ENCODE data around the gene RPGR.

The RPGR gene

DNA sequence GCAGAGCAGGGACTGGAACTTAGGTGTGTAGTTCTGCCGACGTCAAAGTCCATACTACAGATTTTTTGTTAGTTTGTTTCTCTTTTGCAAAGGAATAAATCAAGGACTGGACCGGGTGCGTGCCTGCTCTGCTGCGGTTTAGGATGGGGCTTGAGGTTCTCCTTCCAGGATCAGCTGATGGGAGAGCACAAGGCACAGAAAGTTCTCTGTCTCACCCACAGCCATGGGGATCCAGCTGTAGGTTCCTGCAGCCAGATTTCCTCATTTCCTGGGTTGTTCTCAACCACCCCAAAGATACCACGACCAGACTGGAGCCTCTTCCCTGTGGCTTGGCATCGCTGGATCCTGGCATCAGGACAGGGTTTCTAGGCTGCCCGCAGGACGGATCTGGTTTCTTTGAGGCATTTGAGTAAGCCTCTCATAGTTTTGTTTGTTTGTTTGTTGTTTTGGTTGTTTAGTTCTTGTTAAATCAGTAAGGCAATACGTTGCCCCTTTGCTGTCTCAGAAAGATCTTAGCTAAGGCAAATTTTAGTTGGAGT, 105.8 kb downstream of the RPGR start:
- no peaks in the 10 kb centered on the region for H3F3A ChIP-seq (ENCODE audit: insufficient read depth, low read length)
- no peak overlapping the region for H3K9ac ChIP-seq (ENCODE audit: low read length)
- TF ChIP-seq, protein P1, sequence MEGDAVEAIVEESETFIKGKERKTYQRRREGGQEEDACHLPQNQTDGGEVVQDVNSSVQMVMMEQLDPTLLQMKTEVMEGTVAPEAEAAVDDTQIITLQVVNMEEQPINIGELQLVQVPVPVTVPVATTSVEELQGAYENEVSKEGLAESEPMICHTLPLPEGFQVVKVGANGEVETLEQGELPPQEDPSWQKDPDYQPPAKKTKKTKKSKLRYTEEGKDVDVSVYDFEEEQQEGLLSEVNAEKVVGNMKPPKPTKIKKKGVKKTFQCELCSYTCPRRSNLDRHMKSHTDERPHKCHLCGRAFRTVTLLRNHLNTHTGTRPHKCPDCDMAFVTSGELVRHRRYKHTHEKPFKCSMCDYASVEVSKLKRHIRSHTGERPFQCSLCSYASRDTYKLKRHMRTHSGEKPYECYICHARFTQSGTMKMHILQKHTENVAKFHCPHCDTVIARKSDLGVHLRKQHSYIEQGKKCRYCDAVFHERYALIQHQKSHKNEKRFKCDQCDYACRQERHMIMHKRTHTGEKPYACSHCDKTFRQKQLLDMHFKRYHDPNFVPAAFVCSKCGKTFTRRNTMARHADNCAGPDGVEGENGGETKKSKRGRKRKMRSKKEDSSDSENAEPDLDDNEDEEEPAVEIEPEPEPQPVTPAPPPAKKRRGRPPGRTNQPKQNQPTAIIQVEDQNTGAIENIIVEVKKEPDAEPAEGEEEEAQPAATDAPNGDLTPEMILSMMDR (IDR thresholded peaks at IDR 0.05; ENCODE audit: low read length): no peak
- TF ChIP-seq EZH2 (IDR thresholded peaks at IDR 0.05; ENCODE audit: borderline replicate concordance, low read length): no peak
- H3K27me3 ChIP-seq (ENCODE audit: insufficient read depth, low read length): no peaks in the 10 kb centered on the region
- no peak overlapping the region for H3K27ac ChIP-seq (ENCODE audit: low read depth, low read length, poor library complexity, severe bottlenecking)
- H4K20me1 ChIP-seq (ENCODE audit: insufficient read depth, low read length): no peaks in the 10 kb centered on the region
- H2AFZ ChIP-seq (ENCODE audit: low read length): no peak overlapping the region
- no peaks in the 10 kb centered on the region for H3K9me2 ChIP-seq (ENCODE audit: low read depth, low read length)
- H3K4me2 ChIP-seq (ENCODE audit: low read length): no peak overlapping the region
- H3K9me3 ChIP-seq (ENCODE audit: low read length): no peaks in the 10 kb centered on the region
- no peaks in the 10 kb centered on the region for H3K79me2 ChIP-seq (ENCODE audit: insufficient read depth, low read length)
- H3K4me1 ChIP-seq (ENCODE audit: insufficient read depth, low read length, severe bottlenecking): no peaks in the 10 kb centered on the region
- H3K4me3 ChIP-seq (ENCODE audit: low read depth, low read length, poor library complexity, severe bottlenecking): no peak overlapping the region
- H3K36me3 ChIP-seq (ENCODE audit: insufficient read depth, low read length): no peaks in the 10 kb centered on the region

DNA sequence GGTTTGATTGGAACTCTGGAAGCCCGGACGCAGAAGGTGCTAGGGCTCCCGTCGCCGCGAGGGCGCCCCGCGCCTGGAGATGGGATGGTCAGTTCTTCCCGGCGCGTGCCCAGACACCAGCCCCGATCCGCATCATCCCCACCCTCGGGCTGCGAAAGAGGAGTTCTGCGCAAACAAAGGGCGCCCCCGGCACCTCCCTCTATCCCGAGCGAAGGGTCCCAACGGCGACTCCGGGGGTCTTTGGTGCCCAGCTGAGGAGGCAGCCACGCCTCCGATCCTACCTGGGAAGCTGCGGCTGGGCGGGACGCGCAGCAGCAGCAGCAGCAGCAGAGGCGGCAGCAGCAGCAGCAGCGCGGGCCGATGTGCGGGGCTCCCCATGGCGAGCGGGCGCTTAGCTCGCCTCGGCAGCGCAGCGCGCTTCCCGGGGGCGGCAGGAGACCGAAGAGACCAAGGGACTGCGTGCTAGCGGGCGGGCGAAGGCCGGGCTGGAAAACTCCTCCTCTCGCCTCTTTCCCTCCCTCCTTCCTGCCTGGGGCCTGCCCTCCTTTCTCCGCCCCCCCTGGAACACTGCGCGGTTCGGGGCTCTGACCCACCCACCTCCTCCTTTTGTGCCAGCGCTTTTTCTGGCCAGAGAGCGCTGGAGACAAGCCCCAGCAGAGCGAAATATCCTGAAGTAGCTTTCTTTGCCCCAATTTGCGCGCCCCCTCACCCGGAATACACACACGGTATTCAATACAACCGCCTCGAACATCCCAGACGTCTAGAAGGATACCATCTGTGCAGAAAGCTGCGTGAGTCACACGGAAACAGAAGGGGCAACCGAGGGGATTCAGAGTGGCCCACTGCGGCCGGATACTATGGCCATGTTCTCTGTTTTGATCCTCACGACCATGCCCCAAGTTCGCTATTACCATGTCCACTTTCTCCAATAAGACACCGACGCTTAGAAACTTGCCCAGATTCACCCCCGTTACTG, 106.6 kb downstream of the RPGR start, which contains the start of gene SRPX:
SRPX (minus strand) TSS at position 457 of the 976 bp plus-strand sequence; CDS start at position 378, 79 bp downstream.
- TF ChIP-seq, protein P1 (IDR thresholded peaks at IDR 0.05; ENCODE audit: low read length): no peak
- no peak for TF ChIP-seq EZH2 (IDR thresholded peaks at IDR 0.05; ENCODE audit: borderline replicate concordance, low read length)
- Histone ChIP-seq H3K9me3 (ENCODE audit: low read length) (no peaks in the 10 kb centered on the region), H3K27ac (ENCODE audit: low read depth, low read length, poor library complexity, severe bottlenecking) (no peak within 1 kb of the TSS), H3K9ac (ENCODE audit: low read length) (no peak within 1 kb of the TSS), H3K4me2 (ENCODE audit: low read length) (no peak within 1 kb of the TSS), H3K4me1 (ENCODE audit: insufficient read depth, low read length, severe bottlenecking) (no peaks in the 10 kb centered on the region), H3K36me3 (ENCODE audit: insufficient read depth, low read length) (no peaks in the 10 kb centered on the region), H3K27me3 (ENCODE audit: insufficient read depth, low read length) (no peaks in the 10 kb centered on the region), H3K4me3 (ENCODE audit: low read depth, low read length, poor library complexity, severe bottlenecking) (no peak within 1 kb of the TSS), H4K20me1 (ENCODE audit: insufficient read depth, low read length) (no peaks in the 10 kb centered on the region), H3K9me2 (ENCODE audit: low read depth, low read length) (no peaks in the 10 kb centered on the region), H2AFZ (ENCODE audit: low read length) (no peak within 1 kb of the TSS), H3F3A (ENCODE audit: insufficient read depth, low read length) (no peaks in the 10 kb centered on the region), H3K79me2 (ENCODE audit: insufficient read depth, low read length) (no peaks in the 10 kb centered on the region)

DNA sequence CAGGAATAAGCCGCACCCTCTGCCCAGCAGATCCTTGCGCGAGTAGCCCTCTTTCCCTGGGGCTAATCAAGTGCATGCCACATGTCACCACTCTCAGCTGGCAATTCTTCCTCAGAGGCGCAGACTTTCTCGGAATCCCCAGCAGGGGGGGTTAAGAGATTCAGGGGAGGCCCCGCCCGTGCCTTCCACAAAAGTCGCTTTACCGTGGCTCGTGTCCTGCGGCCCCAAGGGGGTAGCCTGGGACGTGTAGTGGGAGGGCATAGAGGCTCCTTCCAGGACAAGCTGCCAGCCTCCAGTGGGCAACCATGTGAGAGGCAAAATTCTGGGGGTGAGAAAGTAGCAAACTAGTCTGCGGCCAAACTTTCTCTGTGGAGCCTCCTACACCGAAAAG, 107.3 kb downstream of the RPGR start:
- H3K4me1 ChIP-seq (ENCODE audit: insufficient read depth, low read length, severe bottlenecking): no peaks in the 10 kb centered on the region
- H3K9me2 ChIP-seq (ENCODE audit: low read depth, low read length): no peaks in the 10 kb centered on the region
- TF ChIP-seq EZH2 (IDR thresholded peaks at IDR 0.05; ENCODE audit: borderline replicate concordance, low read length): no peak
- TF ChIP-seq, protein P1 (IDR thresholded peaks at IDR 0.05; ENCODE audit: low read length): no peak
- H2AFZ ChIP-seq (ENCODE audit: low read length): no peak overlapping the region
- no peaks in the 10 kb centered on the region for H3K36me3 ChIP-seq (ENCODE audit: insufficient read depth, low read length)
- H4K20me1 ChIP-seq (ENCODE audit: insufficient read depth, low read length): no peaks in the 10 kb centered on the region
- no peaks in the 10 kb centered on the region for H3K27me3 ChIP-seq (ENCODE audit: insufficient read depth, low read length)
- H3K4me2 ChIP-seq (ENCODE audit: low read length): no peak overlapping the region
- H3K4me3 ChIP-seq (ENCODE audit: low read depth, low read length, poor library complexity, severe bottlenecking): no peak overlapping the region
- no peak overlapping the region for H3K27ac ChIP-seq (ENCODE audit: low read depth, low read length, poor library complexity, severe bottlenecking)
- no peaks in the 10 kb centered on the region for H3F3A ChIP-seq (ENCODE audit: insufficient read depth, low read length)
- no peaks in the 10 kb centered on the region for H3K79me2 ChIP-seq (ENCODE audit: insufficient read depth, low read length)
- no peaks in the 10 kb centered on the region for H3K9me3 ChIP-seq (ENCODE audit: low read length)
- no peak overlapping the region for H3K9ac ChIP-seq (ENCODE audit: low read length)

Data from OCI-LY1 (cell line).